SU-DHL-6 (cell line): ENCODE measurements around the gene KRT77.

ENCODE experiments used
- H2AFZ ChIP-seq: fragments of 200-600 bp; sonication (generic); 2 replicates; pipeline ENCODE4 v1.6.1; 2014; ENCODE audit warnings: low read depth, mild to moderate bottlenecking, moderate library complexity, mixed read lengths, antibody characterized with exemption, low read length; ENCODE audit not compliant: severe bottlenecking
- H3F3A ChIP-seq: fragments of 200-600 bp; shearing (Covaris generic); 2 replicates; pipeline ENCODE4 v1.6.0; 2016; ENCODE audit warnings: antibody characterized with exemption, mild to moderate bottlenecking; ENCODE audit not compliant: insufficient read depth
- H3K27ac ChIP-seq: fragments of 200-600 bp; sonication (generic); 2 replicates; pipeline ENCODE4 v1.5.1; 2016; ENCODE audit warnings: low read depth, mild to moderate bottlenecking, low read length, moderate library complexity, mixed read lengths
- H3K27me3 ChIP-seq: fragments of 200-600 bp; sonication (generic), shearing (Covaris generic); 2 replicates; pipeline ENCODE4 v1.6.0; 2014; ENCODE audit warnings: mild to moderate bottlenecking, low read length
- H3K36me3 ChIP-seq: fragments of 200-600 bp; sonication (generic); 2 replicates; pipeline ENCODE4 v1.6.1; 2014; ENCODE audit warnings: mild to moderate bottlenecking, low read length, mixed read lengths
- H3K4me2 ChIP-seq: fragments of 300-600, 200-600 bp; shearing (Covaris generic), sonication (generic); 2 replicates; pipeline ENCODE4 v1.6.0; 2014; ENCODE audit warnings: low read length, low read depth, mild to moderate bottlenecking; ENCODE audit not compliant: poor library complexity, severe bottlenecking
- H3K4me3 ChIP-seq: fragments of 200-600 bp; sonication (generic); 2 replicates; pipeline ENCODE4 v1.5.1; 2014; ENCODE audit warnings: antibody characterized with exemption, low read length, mild to moderate bottlenecking, mixed read lengths; ENCODE audit not compliant: insufficient read depth, poor library complexity, severe bottlenecking
- H3K79me2 ChIP-seq: fragments of 200-600 bp; sonication (generic); 2 replicates; pipeline ENCODE4 v1.6.1; 2014; ENCODE audit warnings: mild to moderate bottlenecking, low read length, moderate library complexity; ENCODE audit not compliant: insufficient read depth
- H3K9ac ChIP-seq: fragments of 200-600 bp; sonication (generic); 2 replicates; pipeline ENCODE4 v1.7.0; 2014; ENCODE audit warnings: mild to moderate bottlenecking, low read length
- H3K9me2 ChIP-seq: fragments of 200-600 bp; sonication (generic); replicated peaks from 2 replicates; pipeline ENCODE4 v1.6.1; 2014; ENCODE audit warnings: low read length; ENCODE audit not compliant: insufficient read depth
- H3K9me3 ChIP-seq: fragments of 200-600 bp; sonication (generic); 2 replicates; pipeline ENCODE4 v1.6.1; 2014; ENCODE audit warnings: low read length, mixed read lengths; ENCODE audit not compliant: insufficient read depth
- H4K20me1 ChIP-seq: fragments of 200-600 bp; sonication (generic); 2 replicates; pipeline ENCODE4 v1.6.1; 2014; ENCODE audit warnings: low read depth, mild to moderate bottlenecking, antibody characterized with exemption, low read length, moderate library complexity, mixed read lengths
- EZH2phosphoT487 ChIP-seq: fragments of 200-600 bp; sonication (generic), shearing (Covaris generic); conservative IDR thresholded peaks from 2 replicates; pipeline ENCODE4 v1.6.1; 2018; ENCODE audit warnings: mild to moderate bottlenecking, antibody characterized with exemption, low read length, moderate library complexity, mixed read lengths
- TF ChIP-seq, protein P1 (sequence below): fragments of 200-600 bp; sonication (generic); IDR thresholded peaks from one replicate; pipeline ENCODE4 v1.5.1; 2017; ENCODE audit warnings: antibody characterized with exemption, mild to moderate bottlenecking, low read length, moderate library complexity; ENCODE audit not compliant: insufficient read depth, poor library complexity, severe bottlenecking

Gene KRT77

GRCh38 chr12:52646613-52647012 lies 56.7 kb downstream of the KRT77 start:
- H3K4me3 ChIP-seq, result no peak overlapping the region
- H3K27ac ChIP-seq, result no peak overlapping the region
- TF ChIP-seq, protein P1, sequence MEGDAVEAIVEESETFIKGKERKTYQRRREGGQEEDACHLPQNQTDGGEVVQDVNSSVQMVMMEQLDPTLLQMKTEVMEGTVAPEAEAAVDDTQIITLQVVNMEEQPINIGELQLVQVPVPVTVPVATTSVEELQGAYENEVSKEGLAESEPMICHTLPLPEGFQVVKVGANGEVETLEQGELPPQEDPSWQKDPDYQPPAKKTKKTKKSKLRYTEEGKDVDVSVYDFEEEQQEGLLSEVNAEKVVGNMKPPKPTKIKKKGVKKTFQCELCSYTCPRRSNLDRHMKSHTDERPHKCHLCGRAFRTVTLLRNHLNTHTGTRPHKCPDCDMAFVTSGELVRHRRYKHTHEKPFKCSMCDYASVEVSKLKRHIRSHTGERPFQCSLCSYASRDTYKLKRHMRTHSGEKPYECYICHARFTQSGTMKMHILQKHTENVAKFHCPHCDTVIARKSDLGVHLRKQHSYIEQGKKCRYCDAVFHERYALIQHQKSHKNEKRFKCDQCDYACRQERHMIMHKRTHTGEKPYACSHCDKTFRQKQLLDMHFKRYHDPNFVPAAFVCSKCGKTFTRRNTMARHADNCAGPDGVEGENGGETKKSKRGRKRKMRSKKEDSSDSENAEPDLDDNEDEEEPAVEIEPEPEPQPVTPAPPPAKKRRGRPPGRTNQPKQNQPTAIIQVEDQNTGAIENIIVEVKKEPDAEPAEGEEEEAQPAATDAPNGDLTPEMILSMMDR, result no peak
- no peak for TF ChIP-seq EZH2phosphoT487
- no peaks in the 10 kb centered on the region for H4K20me1 ChIP-seq
- no peak overlapping the region for H3K4me2 ChIP-seq
- H3K9me3 ChIP-seq, result no peaks in the 10 kb centered on the region
- H3K27me3 ChIP-seq, result no peaks in the 10 kb centered on the region
- H3K36me3 ChIP-seq, result no peaks in the 10 kb centered on the region
- no peaks in the 10 kb centered on the region for H3K79me2 ChIP-seq
- no peaks in the 10 kb centered on the region for H3K9me2 ChIP-seq
- no peak overlapping the region for H3K9ac ChIP-seq
- H2AFZ ChIP-seq, result no peak overlapping the region
- H3F3A ChIP-seq, result no peaks in the 10 kb centered on the region

DNA sequence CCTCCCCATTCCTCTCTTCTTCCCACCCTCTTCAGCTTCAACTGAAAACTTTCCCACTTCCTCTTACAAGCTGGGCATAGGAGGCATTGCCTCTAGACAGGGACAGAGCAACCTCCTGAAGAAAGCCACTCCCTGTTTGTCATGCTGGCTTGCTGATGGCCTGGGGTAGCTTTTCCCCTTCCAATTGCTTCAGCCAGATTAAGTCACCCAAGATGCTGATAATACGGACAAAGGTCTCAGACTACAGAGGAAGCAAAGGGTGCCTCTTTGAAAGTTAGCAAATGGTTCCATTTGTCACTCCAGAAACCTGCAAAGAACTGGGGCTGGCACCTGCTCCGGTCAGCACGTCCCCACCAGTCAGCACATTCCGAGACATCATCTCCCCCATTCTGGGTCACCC lies 57.3 kb downstream of the KRT77 start:
- TF ChIP-seq, protein P1, result no peak
- TF ChIP-seq EZH2phosphoT487, result no peak
- H3K9me2 ChIP-seq, result no peaks in the 10 kb centered on the region
- H3K9ac ChIP-seq, result no peak overlapping the region
- no peaks in the 10 kb centered on the region for H4K20me1 ChIP-seq
- no peak overlapping the region for H3K4me3 ChIP-seq
- H3K9me3 ChIP-seq, result no peaks in the 10 kb centered on the region
- H2AFZ ChIP-seq, result no peak overlapping the region
- H3K4me2 ChIP-seq, result no peak overlapping the region
- no peaks in the 10 kb centered on the region for H3F3A ChIP-seq
- no peak overlapping the region for H3K27ac ChIP-seq
- H3K27me3 ChIP-seq, result no peaks in the 10 kb centered on the region
- no peaks in the 10 kb centered on the region for H3K36me3 ChIP-seq
- H3K79me2 ChIP-seq, result no peaks in the 10 kb centered on the region

GRCh38 chr12:52645120-52645761 lies 58.1 kb downstream of the KRT77 start:
- no peaks in the 10 kb centered on the region for H4K20me1 ChIP-seq
- no peaks in the 10 kb centered on the region for H3K9me3 ChIP-seq
- H2AFZ ChIP-seq, result no peak overlapping the region
- no peaks in the 10 kb centered on the region for H3K36me3 ChIP-seq
- TF ChIP-seq, protein P1, result no peak
- no peak for TF ChIP-seq EZH2phosphoT487
- H3K27ac ChIP-seq, result no peak overlapping the region
- no peaks in the 10 kb centered on the region for H3K27me3 ChIP-seq
- H3K79me2 ChIP-seq, result no peaks in the 10 kb centered on the region
- no peak overlapping the region for H3K4me3 ChIP-seq
- no peak overlapping the region for H3K9ac ChIP-seq
- no peak overlapping the region for H3K4me2 ChIP-seq
- no peaks in the 10 kb centered on the region for H3F3A ChIP-seq
- H3K9me2 ChIP-seq, result no peaks in the 10 kb centered on the region
